ENCODE data around the gene DPP6.

The DPP6 gene

GRCh38 chr7:154910125-154910524, 857.9 kb downstream of the DPP6 start:
- H3K36me3 ChIP-seq = no peaks in the 10 kb centered on the region
- no peak for TF ChIP-seq CTCF (IDR thresholded peaks at IDR 0.05; ENCODE audit: low read depth, low read length)
- no peaks in the 10 kb centered on the region for H3K27me3 ChIP-seq
- H3K4me1 ChIP-seq = no peaks in the 10 kb centered on the region
- DNase-seq = no peak
- H3K9me3 ChIP-seq = peaks cover 3% of the 10 kb centered on the region
- no peak overlapping the region for H3K4me3 ChIP-seq (ENCODE audit: low read depth, low read length)

DNA sequence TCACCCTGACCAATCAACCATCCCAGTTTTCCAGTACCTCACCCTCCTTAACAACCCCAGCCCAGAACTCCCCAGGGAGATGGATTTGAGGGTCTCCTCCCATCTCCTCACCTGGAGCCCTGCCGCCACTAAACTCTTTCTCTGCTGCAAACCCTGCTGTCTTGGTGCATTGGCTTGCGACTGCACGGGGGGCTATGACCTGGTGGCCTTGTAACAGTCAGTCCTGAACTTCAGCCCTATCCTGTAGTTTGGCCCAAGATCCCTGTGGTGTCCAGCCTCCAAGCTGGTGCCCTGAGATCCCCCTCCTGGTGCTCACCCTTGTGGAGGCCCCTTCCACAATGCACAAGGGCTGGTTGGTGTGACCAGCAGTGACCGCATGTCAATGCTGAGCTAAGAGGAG, 858.8 kb downstream of the DPP6 start:
- Histone ChIP-seq H3K9me3 (peaks cover 3% of the 10 kb centered on the region), H3K4me3 (ENCODE audit: low read depth, low read length) (no peak overlapping the region), H3K4me1 (no peaks in the 10 kb centered on the region), H3K27me3 (no peaks in the 10 kb centered on the region), H3K36me3 (no peaks in the 10 kb centered on the region)
- TF ChIP-seq CTCF (IDR thresholded peaks at IDR 0.05; ENCODE audit: low read depth, low read length) = no peak
- no peak for DNase-seq

- no peak overlapping the region for H3K4me3 ChIP-seq (ENCODE audit: low read depth, low read length)
- no peaks in the 10 kb centered on the region for H3K36me3 ChIP-seq
- peaks cover 3% of the 10 kb centered on the region for H3K9me3 ChIP-seq
- no peak for DNase-seq
- no peaks in the 10 kb centered on the region for H3K4me1 ChIP-seq
- H3K27me3 ChIP-seq = no peaks in the 10 kb centered on the region
- TF ChIP-seq CTCF (IDR thresholded peaks at IDR 0.05; ENCODE audit: low read depth, low read length) = no peak
These were observed 859.2 kb downstream of the DPP6 start for GRCh38 chr7:154911411-154911810.

- H3K4me3 ChIP-seq (ENCODE audit: low read depth, low read length) = no peak overlapping the region
These were observed 859.8 kb downstream of the DPP6 start for GRCh38 chr7:154911862-154912455.

GRCh38 chr7:154912871-154913637, 860.9 kb downstream of the DPP6 start:
- no peaks in the 10 kb centered on the region for H3K4me1 ChIP-seq
- no peak for TF ChIP-seq CTCF (IDR thresholded peaks at IDR 0.05; ENCODE audit: low read depth, low read length)
- no peaks in the 10 kb centered on the region for H3K27me3 ChIP-seq
- DNase-seq = no peak
- H3K36me3 ChIP-seq = no peaks in the 10 kb centered on the region
- no peak overlapping the region for H3K4me3 ChIP-seq (ENCODE audit: low read depth, low read length)
- peaks cover 3% of the 10 kb centered on the region for H3K9me3 ChIP-seq

More at GRCh38 chr7:154911862-154912455, 859.8 kb downstream of the DPP6 start:
- peaks cover 3% of the 10 kb centered on the region for H3K9me3 ChIP-seq
- no peaks in the 10 kb centered on the region for H3K4me1 ChIP-seq
- TF ChIP-seq CTCF (IDR thresholded peaks at IDR 0.05; ENCODE audit: low read depth, low read length) = no peak
- no peaks in the 10 kb centered on the region for H3K27me3 ChIP-seq
- H3K36me3 ChIP-seq = no peaks in the 10 kb centered on the region
- no peak for DNase-seq

Measured in BE2C (cell line).